Measurements from ENCODE around the gene PSMD2. TPM values are rescaled to one million over a fixed set of nuclear protein-coding genes. Genes with fewer than 3 reads are reported as not detected.

PSMD2 gene
- total RNA-seq, 1 donor from 2014 or later = 239 TPM

DNA sequence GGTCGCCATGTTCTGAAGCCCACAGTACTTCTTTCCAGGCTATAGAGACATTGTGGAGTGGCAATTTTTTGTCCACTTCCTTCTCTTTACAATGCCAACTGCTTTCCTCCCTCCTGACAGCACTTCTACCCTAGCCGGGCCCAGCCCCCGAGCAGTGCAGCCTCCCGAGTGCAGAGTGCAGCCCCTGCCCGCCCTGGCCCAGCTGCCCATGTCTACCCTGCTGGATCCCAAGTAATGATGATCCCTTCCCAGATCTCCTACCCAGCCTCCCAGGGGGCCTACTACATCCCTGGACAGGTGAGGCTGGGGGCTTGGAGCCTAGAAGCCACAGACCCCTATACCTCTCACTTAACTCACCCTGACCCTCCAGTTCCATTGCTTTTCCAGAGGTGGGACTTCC, 18.2 kb downstream of the PSMD2 start:
- Mint-ChIP-seq H3K4me1 (ENCODE audit: unreplicated experiment) (peaks cover 43% of the 10 kb centered on the region), H3K27me3 (ENCODE audit: unreplicated experiment) (no peaks in the 10 kb centered on the region), H3K36me3 (ENCODE audit: unreplicated experiment) (peaks cover 27% of the 10 kb centered on the region), H3K4me3 (ENCODE audit: unreplicated experiment) (peak overlapping the region; percentile 79), H3K9me3 (ENCODE audit: unreplicated experiment) (no peaks in the 10 kb centered on the region), H3K27ac (ENCODE audit: unreplicated experiment) (peak overlapping the region; percentile 75)
- TF ChIP-seq, protein P1, sequence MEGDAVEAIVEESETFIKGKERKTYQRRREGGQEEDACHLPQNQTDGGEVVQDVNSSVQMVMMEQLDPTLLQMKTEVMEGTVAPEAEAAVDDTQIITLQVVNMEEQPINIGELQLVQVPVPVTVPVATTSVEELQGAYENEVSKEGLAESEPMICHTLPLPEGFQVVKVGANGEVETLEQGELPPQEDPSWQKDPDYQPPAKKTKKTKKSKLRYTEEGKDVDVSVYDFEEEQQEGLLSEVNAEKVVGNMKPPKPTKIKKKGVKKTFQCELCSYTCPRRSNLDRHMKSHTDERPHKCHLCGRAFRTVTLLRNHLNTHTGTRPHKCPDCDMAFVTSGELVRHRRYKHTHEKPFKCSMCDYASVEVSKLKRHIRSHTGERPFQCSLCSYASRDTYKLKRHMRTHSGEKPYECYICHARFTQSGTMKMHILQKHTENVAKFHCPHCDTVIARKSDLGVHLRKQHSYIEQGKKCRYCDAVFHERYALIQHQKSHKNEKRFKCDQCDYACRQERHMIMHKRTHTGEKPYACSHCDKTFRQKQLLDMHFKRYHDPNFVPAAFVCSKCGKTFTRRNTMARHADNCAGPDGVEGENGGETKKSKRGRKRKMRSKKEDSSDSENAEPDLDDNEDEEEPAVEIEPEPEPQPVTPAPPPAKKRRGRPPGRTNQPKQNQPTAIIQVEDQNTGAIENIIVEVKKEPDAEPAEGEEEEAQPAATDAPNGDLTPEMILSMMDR (IDR thresholded peaks at IDR 0.05) = no peak
- DNase-seq (ENCODE audit: extremely low spot score, unreplicated experiment) = no peak

DNA sequence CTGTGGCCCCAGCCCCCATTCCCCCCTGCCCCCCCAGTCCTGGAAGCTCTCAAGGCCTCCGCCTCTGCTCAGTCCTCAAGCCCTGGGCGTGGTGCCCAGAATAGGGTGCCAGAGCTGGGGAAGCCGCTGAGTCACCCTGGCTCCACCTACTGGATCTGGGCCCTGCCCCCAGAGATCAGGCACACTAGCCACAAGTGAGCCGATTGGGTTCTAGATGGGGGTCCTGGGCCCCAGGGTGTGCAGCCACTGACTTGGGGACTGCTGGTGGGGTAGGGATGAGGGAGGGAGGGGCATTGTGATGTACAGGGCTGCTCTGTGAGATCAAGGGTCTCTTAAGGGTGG, 21.0 kb downstream of the PSMD2 start:
- H3K36me3 Mint-ChIP-seq (ENCODE audit: unreplicated experiment) = peaks cover 53% of the 10 kb centered on the region
- H3K4me1 Mint-ChIP-seq (ENCODE audit: unreplicated experiment) = peaks cover 41% of the 10 kb centered on the region
- H3K4me3 Mint-ChIP-seq (ENCODE audit: unreplicated experiment) = peak overlapping the region; percentile 40
- peak; percentile 95 for DNase-seq (ENCODE audit: extremely low spot score, unreplicated experiment)
- TF ChIP-seq, protein P1 (IDR thresholded peaks at IDR 0.05) = no peak
- H3K9me3 Mint-ChIP-seq (ENCODE audit: unreplicated experiment) = no peaks in the 10 kb centered on the region
- no peaks in the 10 kb centered on the region for H3K27me3 Mint-ChIP-seq (ENCODE audit: unreplicated experiment)
- H3K27ac Mint-ChIP-seq (ENCODE audit: unreplicated experiment) = peak overlapping the region; percentile 47

DNA sequence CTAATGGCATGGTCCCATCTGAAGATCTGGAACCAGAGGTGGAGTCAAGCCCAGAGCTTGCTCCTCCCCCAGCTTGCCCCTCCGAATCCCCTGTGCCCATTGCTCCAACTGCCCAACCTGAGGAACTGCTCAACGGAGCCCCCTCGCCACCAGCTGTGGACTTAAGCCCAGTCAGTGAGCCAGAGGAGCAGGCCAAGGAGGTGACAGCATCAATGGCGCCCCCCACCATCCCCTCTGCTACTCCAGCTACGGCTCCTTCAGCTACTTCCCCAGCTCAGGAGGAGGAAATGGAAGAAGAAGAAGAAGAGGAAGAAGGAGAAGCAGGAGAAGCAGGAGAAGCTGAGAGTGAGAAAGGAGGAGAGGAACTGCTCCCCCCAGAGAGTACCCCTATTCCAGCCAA, 22.6 kb downstream of the PSMD2 start:
- Mint-ChIP-seq H3K27me3 (ENCODE audit: unreplicated experiment) (no peaks in the 10 kb centered on the region), H3K36me3 (ENCODE audit: unreplicated experiment) (peaks cover 64% of the 10 kb centered on the region), H3K9me3 (ENCODE audit: unreplicated experiment) (no peaks in the 10 kb centered on the region), H3K4me3 (ENCODE audit: unreplicated experiment) (no peak overlapping the region), H3K4me1 (ENCODE audit: unreplicated experiment) (peaks cover 33% of the 10 kb centered on the region), H3K27ac (ENCODE audit: unreplicated experiment) (no peak overlapping the region)
- no peak for DNase-seq (ENCODE audit: extremely low spot score, unreplicated experiment)
- TF ChIP-seq, protein P1 (IDR thresholded peaks at IDR 0.05) = no peak

DNA sequence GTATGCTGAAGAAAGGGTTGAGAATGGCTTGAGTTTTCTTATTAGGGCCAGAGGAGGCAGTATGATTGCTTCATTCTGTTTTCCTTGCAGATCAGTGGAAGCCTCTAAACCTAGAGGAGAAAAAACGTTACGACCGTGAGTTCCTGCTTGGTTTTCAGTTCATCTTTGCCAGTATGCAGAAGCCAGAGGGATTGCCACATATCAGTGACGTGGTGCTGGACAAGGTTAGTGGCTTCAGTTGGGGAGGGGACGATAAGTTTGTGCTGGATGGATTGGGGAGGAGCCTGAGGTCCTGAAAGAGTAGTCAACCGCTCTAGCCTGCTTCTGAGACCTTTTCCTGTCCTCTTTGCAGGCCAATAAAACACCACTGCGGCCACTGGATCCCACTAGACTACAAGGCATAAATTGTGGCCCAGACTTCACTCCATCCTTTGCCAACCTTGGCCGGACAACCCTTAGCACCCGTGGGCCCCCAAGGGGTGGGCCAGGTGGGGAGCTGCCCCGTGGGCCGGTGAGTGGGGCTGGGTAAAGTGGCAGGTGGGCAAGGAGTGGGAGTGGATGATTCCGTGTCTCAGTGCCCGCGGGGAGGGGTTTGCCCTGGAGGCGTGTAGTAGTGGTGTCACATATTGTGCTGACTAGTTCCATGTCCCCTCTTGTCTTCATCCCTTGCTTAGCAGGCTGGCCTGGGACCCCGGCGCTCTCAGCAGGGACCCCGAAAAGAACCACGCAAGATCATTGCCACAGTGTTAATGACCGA, 23.9 kb downstream of the PSMD2 start:
- DNase-seq (ENCODE audit: extremely low spot score, unreplicated experiment) = no peak
- TF ChIP-seq, protein P1 (IDR thresholded peaks at IDR 0.05) = no peak
- Mint-ChIP-seq H3K27ac (ENCODE audit: unreplicated experiment) (no peak overlapping the region), H3K4me1 (ENCODE audit: unreplicated experiment) (peaks cover 20% of the 10 kb centered on the region), H3K4me3 (ENCODE audit: unreplicated experiment) (no peak overlapping the region), H3K36me3 (ENCODE audit: unreplicated experiment) (peaks cover 70% of the 10 kb centered on the region), H3K9me3 (ENCODE audit: unreplicated experiment) (no peaks in the 10 kb centered on the region), H3K27me3 (ENCODE audit: unreplicated experiment) (no peaks in the 10 kb centered on the region)

DNA sequence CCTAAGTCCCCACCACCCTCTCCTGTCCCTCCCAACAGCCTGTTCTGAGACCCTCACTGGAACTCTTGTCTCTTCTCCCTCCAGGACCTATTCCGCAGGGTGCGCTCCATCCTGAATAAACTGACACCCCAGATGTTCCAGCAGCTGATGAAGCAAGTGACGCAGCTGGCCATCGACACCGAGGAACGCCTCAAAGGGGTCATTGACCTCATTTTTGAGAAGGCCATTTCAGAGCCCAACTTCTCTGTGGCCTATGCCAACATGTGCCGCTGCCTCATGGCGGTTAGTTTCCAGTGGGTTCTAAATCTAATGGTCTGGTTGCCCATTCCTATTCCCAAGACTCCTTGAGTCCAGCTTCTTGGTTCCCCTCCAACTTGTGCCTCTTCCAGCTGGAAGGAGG, 24.7 kb downstream of the PSMD2 start:
- Mint-ChIP-seq H3K4me1 (ENCODE audit: unreplicated experiment) (peaks cover 17% of the 10 kb centered on the region), H3K27ac (ENCODE audit: unreplicated experiment) (no peak overlapping the region), H3K4me3 (ENCODE audit: unreplicated experiment) (no peak overlapping the region), H3K9me3 (ENCODE audit: unreplicated experiment) (no peaks in the 10 kb centered on the region), H3K36me3 (ENCODE audit: unreplicated experiment) (peaks cover 73% of the 10 kb centered on the region), H3K27me3 (ENCODE audit: unreplicated experiment) (no peaks in the 10 kb centered on the region)
- no peak for DNase-seq (ENCODE audit: extremely low spot score, unreplicated experiment)
- TF ChIP-seq, protein P1 (IDR thresholded peaks at IDR 0.05) = no peak

Data from osteocyte (in vitro differentiated cells).